GM23338 (cell line): ENCODE data around the gene GJB4. TPM values are rescaled to one million over a fixed set of nuclear protein-coding genes. Genes with fewer than 3 reads are reported as not detected.

Experiments used
- ATAC-seq: fragments of 200-7000 bp; cut with Tn5 transposase; 3 replicates; pipeline ENCODE4 v1.9.1; 2020
- DNase-seq: peaks from one replicate; pipeline ENCODE4 v3.0.0-alpha.2; 2015; ENCODE audit warnings: low spot score
- H2AFZ ChIP-seq: fragments of 200-600 bp; sonication (generic); 2 replicates; pipeline ENCODE4 v1.8.0; 2016; ENCODE audit warnings: antibody characterized with exemption, mild to moderate bottlenecking, moderate library complexity
- H3F3A ChIP-seq: fragments of 200-600 bp; sonication (generic); replicated peaks from 2 replicates; pipeline ENCODE4 v1.8.0; 2017; ENCODE audit warnings: antibody characterized with exemption, mixed run types, low read depth
- H3K27ac ChIP-seq: fragments of 200-600 bp; sonication (generic); 2 replicates; pipeline ENCODE4 v1.6.1; 2016; ENCODE audit warnings: low read depth
- H3K27me3 ChIP-seq: fragments of 200-600 bp; sonication (generic); 2 replicates; pipeline ENCODE4 v1.8.0; 2016; ENCODE audit warnings: mild to moderate bottlenecking, mixed run types, moderate library complexity; ENCODE audit not compliant: insufficient read depth
- H3K36me3 ChIP-seq: fragments of 200-600 bp; sonication (generic); 2 replicates; pipeline ENCODE4 v1.8.0; 2016; ENCODE audit warnings: mild to moderate bottlenecking; ENCODE audit not compliant: insufficient read depth
- H3K4me1 ChIP-seq: fragments of 200-600 bp; sonication (generic); 2 replicates; pipeline ENCODE4 v1.8.0; 2016; ENCODE audit warnings: mild to moderate bottlenecking, moderate library complexity; ENCODE audit not compliant: insufficient read depth
- H3K4me2 ChIP-seq: fragments of 200-600 bp; sonication (generic); 2 replicates; pipeline ENCODE4 v1.7.1; 2017; ENCODE audit warnings: mixed run types
- H3K4me3 ChIP-seq: fragments of 200-600 bp; sonication (generic); 2 replicates; pipeline ENCODE4 v1.6.1; 2016; ENCODE audit warnings: mixed run types
- H3K79me2 ChIP-seq: fragments of 200-600 bp; sonication (generic); replicated peaks from 2 replicates; pipeline ENCODE4 v1.8.0; 2017; ENCODE audit warnings: mild to moderate bottlenecking; ENCODE audit not compliant: insufficient read depth
- H3K9me2 ChIP-seq: fragments of 200-600 bp; sonication (generic); 2 replicates; pipeline ENCODE4 v1.8.0; 2017; ENCODE audit not compliant: insufficient read depth
- H4K20me1 ChIP-seq: fragments of 200-600 bp; sonication (generic); replicated peaks from 2 replicates; pipeline ENCODE4 v1.8.0; 2017; ENCODE audit warnings: mild to moderate bottlenecking; ENCODE audit not compliant: insufficient read depth
- H3K27ac Mint-ChIP-seq: 2 replicates; pipeline ENCODE4 v1.8.0; 2020; ENCODE audit warnings: inconsistent platforms, mild to moderate bottlenecking, moderate library complexity, mixed read lengths
- H3K27me3 Mint-ChIP-seq: 3 replicates; pipeline ENCODE4 v1.8.0; 2022; ENCODE audit warnings: low read depth, mild to moderate bottlenecking, moderate library complexity, mixed read lengths, inconsistent platforms; ENCODE audit not compliant: insufficient read depth, poor library complexity
- H3K36me3 Mint-ChIP-seq: 3 replicates; pipeline ENCODE4 v1.8.0; 2021; ENCODE audit warnings: low read depth, mild to moderate bottlenecking, inconsistent platforms, moderate library complexity, mixed read lengths
- H3K4me1 Mint-ChIP-seq: 3 replicates; pipeline ENCODE4 v1.8.0; 2020; ENCODE audit warnings: mild to moderate bottlenecking, inconsistent platforms, mixed read lengths
- H3K4me3 Mint-ChIP-seq: 3 replicates; pipeline ENCODE4 v1.8.0; 2021; ENCODE audit warnings: moderate library complexity, mild to moderate bottlenecking, inconsistent platforms, mixed read lengths
- H3K9me3 Mint-ChIP-seq: 3 replicates; pipeline ENCODE4 v1.8.0; 2020; ENCODE audit warnings: moderate library complexity, mild to moderate bottlenecking, inconsistent platforms, mixed read lengths
- CREB1 ChIP-seq: fragments of 250-450 bp; sonication (Bioruptor Pico); IDR thresholded peaks from 2 replicates; pipeline ENCODE4 v1.5.0; 2020; ENCODE audit warnings: low read depth, mild to moderate bottlenecking, moderate library complexity
- EZH2 ChIP-seq: fragments of 200-600 bp; sonication (generic); IDR thresholded peaks from one replicate; pipeline ENCODE4 v1.8.0; 2017; ENCODE audit warnings: antibody characterized with exemption, mild to moderate bottlenecking, low read depth; ENCODE audit not compliant: unreplicated experiment
- EZH2phosphoT487 ChIP-seq: fragments of 200-600 bp; sonication (generic); IDR thresholded peaks from one replicate; pipeline ENCODE4 v1.8.1; 2018; ENCODE audit warnings: antibody characterized with exemption; ENCODE audit not compliant: unreplicated experiment
- JUNB ChIP-seq: IDR thresholded peaks from one replicate; pipeline ENCODE4 v1.6.1; 2016; ENCODE audit warnings: antibody characterized with exemption; ENCODE audit not compliant: unreplicated experiment
- NANOG ChIP-seq: IDR thresholded peaks from 2 replicates; pipeline ENCODE4 v1.6.1; 2016; ENCODE audit warnings: antibody characterized with exemption, borderline replicate concordance
- POLR2AphosphoS5 ChIP-seq: IDR thresholded peaks from 2 replicates; pipeline ENCODE4 v1.6.1; 2016; ENCODE audit warnings: antibody characterized with exemption, low read depth
- STAT1 ChIP-seq: IDR thresholded peaks from one replicate; pipeline ENCODE4 v1.6.1; 2016; ENCODE audit warnings: antibody characterized with exemption; ENCODE audit not compliant: unreplicated experiment
- ZNF114 ChIP-seq: fragments of 250-450 bp; sonication (Bioruptor Pico); IDR thresholded peaks from 2 replicates; pipeline ENCODE4 v1.5.0; 2020; ENCODE audit warnings: mild to moderate bottlenecking, moderate library complexity
- ZNF331 ChIP-seq: fragments of 250-450 bp; sonication (Bioruptor Pico); IDR thresholded peaks from 2 replicates; pipeline ENCODE4 v1.5.0; 2020; ENCODE audit warnings: low read depth, mild to moderate bottlenecking, moderate library complexity
- polyA plus RNA-seq: library from polyadenylated mRNA; unstranded; fragments of >200 nt; fragmentation: Nextera tagmentation; extraction: Ambion mirVana; gene quantifications from 2 replicates; pipeline ENCODE4 v1.2.1, GENCODE V29; 2016
- total RNA-seq: library from RNA; depleted of rRNA; stranded (reverse); fragments of >200 nt; shearing (Covaris generic); gene quantifications from 2 replicates; pipeline ENCODE4 v1.2.3, GENCODE V29; 2014
- TF ChIP-seq, protein P1 (sequence below): IDR thresholded peaks from 2 replicates; pipeline ENCODE4 v1.6.1; 2016; ENCODE audit warnings: antibody characterized with exemption
- TF ChIP-seq, protein P2 (sequence below): fragments of 250-450 bp; sonication (Bioruptor Pico); IDR thresholded peaks from 2 replicates; pipeline ENCODE4 v1.5.0; 2020; ENCODE audit warnings: mild to moderate bottlenecking, moderate library complexity
- TF ChIP-seq, protein P3 (sequence below): IDR thresholded peaks from one replicate; pipeline ENCODE4 v1.6.1; 2018; ENCODE audit warnings: antibody characterized with exemption; ENCODE audit not compliant: unreplicated experiment
- TF ChIP-seq, protein P4 (sequence below), 2 experiments: fragments of 200-600 bp in 1 of 2; sonication (generic) in 1 of 2; conservative IDR thresholded peaks; 2 replicates each; pipeline versions ENCODE4 v1.5.1 to v1.6.1; 2016 to 2017; ENCODE audit warnings: antibody characterized with exemption in 2 of 2, low read depth in 2 of 2, mild to moderate bottlenecking in 2 of 2, moderate library complexity in 1 of 2

The GJB4 gene
- total and polyA plus RNA-seq, 2 experiments from 2014 or later = 0.07 TPM; not detected in 1

DNA sequence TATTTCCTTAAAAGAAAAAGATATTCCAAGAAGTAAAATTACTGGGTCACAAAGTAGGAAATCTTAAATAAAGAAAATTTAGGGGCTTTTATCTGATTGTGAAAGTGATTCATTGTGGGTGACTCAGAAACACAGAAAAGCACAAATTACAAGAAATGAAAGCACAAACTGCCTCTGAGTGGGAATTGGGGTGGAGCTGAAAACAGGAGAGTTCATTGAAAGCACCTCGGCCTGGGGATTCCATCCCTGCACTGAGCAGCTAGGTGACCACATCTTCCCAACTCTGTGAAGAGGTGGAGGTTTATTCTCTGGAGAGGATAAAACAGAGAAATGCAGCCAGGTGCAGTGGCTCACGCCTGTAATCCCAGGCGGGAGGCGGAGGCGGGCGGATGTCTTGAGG is 40.7 kb downstream of the GJB4 start:
- Histone ChIP-seq H4K20me1 (no peaks in the 10 kb centered on the region), H3K36me3 (no peaks in the 10 kb centered on the region), H2AFZ (no peak overlapping the region), H3K4me2 (no peak overlapping the region), H3K79me2 (no peaks in the 10 kb centered on the region), H3K4me1 (no peaks in the 10 kb centered on the region; the same call in 1 of the 2 replicates), H3K9me2 (0 out of 2 replicates have a peak, but pooled peaks cover 4% of the 10 kb centered on the region), H3K27ac (no peak overlapping the region), H3K27me3 (no peaks in the 10 kb centered on the region), H3K4me3 (no peak overlapping the region), H3F3A (no peaks in the 10 kb centered on the region)
- no peak overlapping the region for H3K27ac Mint-ChIP-seq
- no peak overlapping the region for H3K4me3 Mint-ChIP-seq
- DNase-seq = no peak
- no peaks in the 10 kb centered on the region for H3K36me3 Mint-ChIP-seq
- no peak for TF ChIP-seq STAT1
- TF ChIP-seq EZH2phosphoT487 = no peak
- TF ChIP-seq, protein P1, sequence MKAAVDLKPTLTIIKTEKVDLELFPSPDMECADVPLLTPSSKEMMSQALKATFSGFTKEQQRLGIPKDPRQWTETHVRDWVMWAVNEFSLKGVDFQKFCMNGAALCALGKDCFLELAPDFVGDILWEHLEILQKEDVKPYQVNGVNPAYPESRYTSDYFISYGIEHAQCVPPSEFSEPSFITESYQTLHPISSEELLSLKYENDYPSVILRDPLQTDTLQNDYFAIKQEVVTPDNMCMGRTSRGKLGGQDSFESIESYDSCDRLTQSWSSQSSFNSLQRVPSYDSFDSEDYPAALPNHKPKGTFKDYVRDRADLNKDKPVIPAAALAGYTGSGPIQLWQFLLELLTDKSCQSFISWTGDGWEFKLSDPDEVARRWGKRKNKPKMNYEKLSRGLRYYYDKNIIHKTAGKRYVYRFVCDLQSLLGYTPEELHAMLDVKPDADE = no peak
- no peak for TF ChIP-seq JUNB
- no peak for TF ChIP-seq NANOG
- TF ChIP-seq, protein P2, sequence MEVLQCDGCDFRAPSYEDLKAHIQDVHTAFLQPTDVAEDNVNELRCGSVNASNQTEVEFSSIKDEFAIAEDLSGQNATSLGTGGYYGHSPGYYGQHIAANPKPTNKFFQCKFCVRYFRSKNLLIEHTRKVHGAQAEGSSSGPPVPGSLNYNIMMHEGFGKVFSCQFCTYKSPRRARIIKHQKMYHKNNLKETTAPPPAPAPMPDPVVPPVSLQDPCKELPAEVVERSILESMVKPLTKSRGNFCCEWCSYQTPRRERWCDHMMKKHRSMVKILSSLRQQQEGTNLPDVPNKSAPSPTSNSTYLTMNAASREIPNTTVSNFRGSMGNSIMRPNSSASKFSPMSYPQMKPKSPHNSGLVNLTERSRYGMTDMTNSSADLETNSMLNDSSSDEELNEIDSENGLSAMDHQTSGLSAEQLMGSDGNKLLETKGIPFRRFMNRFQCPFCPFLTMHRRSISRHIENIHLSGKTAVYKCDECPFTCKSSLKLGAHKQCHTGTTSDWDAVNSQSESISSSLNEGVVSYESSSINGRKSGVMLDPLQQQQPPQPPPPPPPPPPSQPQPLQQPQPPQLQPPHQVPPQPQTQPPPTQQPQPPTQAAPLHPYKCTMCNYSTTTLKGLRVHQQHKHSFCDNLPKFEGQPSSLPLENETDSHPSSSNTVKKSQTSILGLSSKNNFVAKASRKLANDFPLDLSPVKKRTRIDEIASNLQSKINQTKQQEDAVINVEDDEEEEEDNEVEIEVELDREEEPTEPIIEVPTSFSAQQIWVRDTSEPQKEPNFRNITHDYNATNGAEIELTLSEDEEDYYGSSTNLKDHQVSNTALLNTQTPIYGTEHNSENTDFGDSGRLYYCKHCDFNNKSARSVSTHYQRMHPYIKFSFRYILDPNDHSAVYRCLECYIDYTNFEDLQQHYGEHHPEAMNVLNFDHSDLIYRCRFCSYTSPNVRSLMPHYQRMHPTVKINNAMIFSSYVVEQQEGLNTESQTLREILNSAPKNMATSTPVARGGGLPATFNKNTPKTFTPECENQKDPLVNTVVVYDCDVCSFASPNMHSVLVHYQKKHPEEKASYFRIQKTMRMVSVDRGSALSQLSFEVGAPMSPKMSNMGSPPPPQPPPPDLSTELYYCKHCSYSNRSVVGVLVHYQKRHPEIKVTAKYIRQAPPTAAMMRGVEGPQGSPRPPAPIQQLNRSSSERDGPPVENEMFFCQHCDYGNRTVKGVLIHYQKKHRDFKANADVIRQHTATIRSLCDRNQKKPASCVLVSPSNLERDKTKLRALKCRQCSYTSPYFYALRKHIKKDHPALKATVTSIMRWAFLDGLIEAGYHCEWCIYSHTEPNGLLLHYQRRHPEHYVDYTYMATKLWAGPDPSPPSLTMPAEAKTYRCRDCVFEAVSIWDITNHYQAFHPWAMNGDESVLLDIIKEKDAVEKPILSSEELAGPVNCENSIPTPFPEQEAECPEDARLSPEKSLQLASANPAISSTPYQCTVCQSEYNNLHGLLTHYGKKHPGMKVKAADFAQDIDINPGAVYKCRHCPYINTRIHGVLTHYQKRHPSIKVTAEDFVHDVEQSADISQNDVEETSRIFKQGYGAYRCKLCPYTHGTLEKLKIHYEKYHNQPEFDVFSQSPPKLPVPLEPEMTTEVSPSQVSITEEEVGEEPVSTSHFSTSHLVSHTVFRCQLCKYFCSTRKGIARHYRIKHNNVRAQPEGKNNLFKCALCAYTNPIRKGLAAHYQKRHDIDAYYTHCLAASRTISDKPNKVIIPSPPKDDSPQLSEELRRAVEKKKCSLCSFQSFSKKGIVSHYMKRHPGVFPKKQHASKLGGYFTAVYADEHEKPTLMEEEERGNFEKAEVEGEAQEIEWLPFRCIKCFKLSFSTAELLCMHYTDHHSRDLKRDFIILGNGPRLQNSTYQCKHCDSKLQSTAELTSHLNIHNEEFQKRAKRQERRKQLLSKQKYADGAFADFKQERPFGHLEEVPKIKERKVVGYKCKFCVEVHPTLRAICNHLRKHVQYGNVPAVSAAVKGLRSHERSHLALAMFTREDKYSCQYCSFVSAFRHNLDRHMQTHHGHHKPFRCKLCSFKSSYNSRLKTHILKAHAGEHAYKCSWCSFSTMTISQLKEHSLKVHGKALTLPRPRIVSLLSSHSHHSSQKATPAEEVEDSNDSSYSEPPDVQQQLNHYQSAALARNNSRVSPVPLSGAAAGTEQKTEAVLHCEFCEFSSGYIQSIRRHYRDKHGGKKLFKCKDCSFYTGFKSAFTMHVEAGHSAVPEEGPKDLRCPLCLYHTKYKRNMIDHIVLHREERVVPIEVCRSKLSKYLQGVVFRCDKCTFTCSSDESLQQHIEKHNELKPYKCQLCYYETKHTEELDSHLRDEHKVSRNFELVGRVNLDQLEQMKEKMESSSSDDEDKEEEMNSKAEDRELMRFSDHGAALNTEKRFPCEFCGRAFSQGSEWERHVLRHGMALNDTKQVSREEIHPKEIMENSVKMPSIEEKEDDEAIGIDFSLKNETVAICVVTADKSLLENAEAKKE (CRISPR knock-in tag) = no peak
- TF ChIP-seq, protein P3, sequence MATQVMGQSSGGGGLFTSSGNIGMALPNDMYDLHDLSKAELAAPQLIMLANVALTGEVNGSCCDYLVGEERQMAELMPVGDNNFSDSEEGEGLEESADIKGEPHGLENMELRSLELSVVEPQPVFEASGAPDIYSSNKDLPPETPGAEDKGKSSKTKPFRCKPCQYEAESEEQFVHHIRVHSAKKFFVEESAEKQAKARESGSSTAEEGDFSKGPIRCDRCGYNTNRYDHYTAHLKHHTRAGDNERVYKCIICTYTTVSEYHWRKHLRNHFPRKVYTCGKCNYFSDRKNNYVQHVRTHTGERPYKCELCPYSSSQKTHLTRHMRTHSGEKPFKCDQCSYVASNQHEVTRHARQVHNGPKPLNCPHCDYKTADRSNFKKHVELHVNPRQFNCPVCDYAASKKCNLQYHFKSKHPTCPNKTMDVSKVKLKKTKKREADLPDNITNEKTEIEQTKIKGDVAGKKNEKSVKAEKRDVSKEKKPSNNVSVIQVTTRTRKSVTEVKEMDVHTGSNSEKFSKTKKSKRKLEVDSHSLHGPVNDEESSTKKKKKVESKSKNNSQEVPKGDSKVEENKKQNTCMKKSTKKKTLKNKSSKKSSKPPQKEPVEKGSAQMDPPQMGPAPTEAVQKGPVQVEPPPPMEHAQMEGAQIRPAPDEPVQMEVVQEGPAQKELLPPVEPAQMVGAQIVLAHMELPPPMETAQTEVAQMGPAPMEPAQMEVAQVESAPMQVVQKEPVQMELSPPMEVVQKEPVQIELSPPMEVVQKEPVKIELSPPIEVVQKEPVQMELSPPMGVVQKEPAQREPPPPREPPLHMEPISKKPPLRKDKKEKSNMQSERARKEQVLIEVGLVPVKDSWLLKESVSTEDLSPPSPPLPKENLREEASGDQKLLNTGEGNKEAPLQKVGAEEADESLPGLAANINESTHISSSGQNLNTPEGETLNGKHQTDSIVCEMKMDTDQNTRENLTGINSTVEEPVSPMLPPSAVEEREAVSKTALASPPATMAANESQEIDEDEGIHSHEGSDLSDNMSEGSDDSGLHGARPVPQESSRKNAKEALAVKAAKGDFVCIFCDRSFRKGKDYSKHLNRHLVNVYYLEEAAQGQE = no peak
- no peak for TF ChIP-seq ZNF114
- TF ChIP-seq, protein P4, sequence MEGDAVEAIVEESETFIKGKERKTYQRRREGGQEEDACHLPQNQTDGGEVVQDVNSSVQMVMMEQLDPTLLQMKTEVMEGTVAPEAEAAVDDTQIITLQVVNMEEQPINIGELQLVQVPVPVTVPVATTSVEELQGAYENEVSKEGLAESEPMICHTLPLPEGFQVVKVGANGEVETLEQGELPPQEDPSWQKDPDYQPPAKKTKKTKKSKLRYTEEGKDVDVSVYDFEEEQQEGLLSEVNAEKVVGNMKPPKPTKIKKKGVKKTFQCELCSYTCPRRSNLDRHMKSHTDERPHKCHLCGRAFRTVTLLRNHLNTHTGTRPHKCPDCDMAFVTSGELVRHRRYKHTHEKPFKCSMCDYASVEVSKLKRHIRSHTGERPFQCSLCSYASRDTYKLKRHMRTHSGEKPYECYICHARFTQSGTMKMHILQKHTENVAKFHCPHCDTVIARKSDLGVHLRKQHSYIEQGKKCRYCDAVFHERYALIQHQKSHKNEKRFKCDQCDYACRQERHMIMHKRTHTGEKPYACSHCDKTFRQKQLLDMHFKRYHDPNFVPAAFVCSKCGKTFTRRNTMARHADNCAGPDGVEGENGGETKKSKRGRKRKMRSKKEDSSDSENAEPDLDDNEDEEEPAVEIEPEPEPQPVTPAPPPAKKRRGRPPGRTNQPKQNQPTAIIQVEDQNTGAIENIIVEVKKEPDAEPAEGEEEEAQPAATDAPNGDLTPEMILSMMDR (conservative IDR thresholded peaks at IDR 0.05; ENCODE audit: low read depth in 2 of 2) = no peak
- no peak for TF ChIP-seq ZNF331 (CRISPR knock-in tag)
- TF ChIP-seq EZH2 = no peak
- TF ChIP-seq POLR2AphosphoS5 = no peak
- TF ChIP-seq CREB1 (CRISPR knock-in tag) = no peak
- peaks cover 11% of the 10 kb centered on the region for H3K27me3 Mint-ChIP-seq
- no peak for ATAC-seq
- no peaks in the 10 kb centered on the region for H3K9me3 Mint-ChIP-seq
- peaks cover 13% of the 10 kb centered on the region for H3K4me1 Mint-ChIP-seq
